Stimulated activated CD8-positive, alpha-beta memory T cell treated with anti-CD3 and anti-CD28 coated beads, Interleukin-7, amount 100 ng/mL, for 1 hour (primary cell): ENCODE data around the gene SAPCD2.
"Not testable (repeated sequence)": the region's sequence is repeated elsewhere in the genome, so short reads cannot be mapped to it uniquely, and the experiment has no call there.

Experiments used
- DNase-seq, 2 donors: peaks; one replicate each; pipeline ENCODE4 v3.0.0-alpha.2; 2020; ENCODE audit warnings: low read depth in 2 of 2

The SAPCD2 gene

GRCh38 chr9:137048655-137049543 lies 21.5 kb downstream of the SAPCD2 start:
- DNase-seq, result no peak

- peak; percentile 50 to 64 for DNase-seq
Observed at GRCh38 chr9:137046088-137046787, 24.1 kb downstream of the SAPCD2 start, which contains the start of gene NPDC1. Gene NPDC1, minus strand, starts transcription at chr9:137046177. Its CDS starts 188 bp downstream, at chr9:137045989.

DNA sequence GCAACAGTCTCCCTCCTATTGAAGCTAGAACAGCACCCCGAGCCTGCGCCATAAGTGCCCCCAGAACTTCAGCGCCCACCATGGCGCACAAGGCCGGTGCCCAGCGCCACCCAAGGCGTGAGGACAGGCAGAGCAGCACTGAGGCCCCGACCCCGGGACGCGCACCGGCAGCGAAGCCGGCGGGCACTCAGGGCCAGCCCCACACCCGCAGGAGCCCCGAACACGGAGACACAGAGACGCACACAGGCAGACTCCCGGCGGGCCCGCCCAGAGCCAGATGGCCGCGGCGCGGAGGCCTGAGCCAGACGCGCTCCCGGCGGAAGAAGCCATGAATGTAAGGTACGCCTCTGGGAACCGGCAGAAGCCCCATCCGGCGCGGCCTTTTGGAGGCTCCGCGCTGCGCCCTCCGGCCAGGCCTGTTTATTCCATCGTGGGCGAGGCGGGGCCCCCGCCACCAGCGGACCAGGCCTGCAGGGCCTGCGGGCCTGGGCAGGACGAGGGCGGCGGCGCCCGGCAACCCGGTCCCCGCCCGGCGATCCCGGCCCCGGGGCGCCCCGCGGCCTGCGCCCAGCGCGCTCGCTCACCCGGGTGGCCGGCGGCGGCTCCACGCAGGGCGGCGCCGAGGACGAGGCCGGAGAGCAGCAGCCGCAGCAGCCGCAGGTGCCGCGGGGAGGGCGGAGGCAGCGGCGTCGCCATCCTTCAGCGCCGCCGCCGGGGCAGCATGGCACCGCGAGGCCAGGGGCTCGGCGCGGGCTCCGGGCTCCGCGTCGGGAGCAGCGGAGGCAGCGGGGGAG lies 24.9 kb downstream of the SAPCD2 start:
- no peak for DNase-seq

DNA sequence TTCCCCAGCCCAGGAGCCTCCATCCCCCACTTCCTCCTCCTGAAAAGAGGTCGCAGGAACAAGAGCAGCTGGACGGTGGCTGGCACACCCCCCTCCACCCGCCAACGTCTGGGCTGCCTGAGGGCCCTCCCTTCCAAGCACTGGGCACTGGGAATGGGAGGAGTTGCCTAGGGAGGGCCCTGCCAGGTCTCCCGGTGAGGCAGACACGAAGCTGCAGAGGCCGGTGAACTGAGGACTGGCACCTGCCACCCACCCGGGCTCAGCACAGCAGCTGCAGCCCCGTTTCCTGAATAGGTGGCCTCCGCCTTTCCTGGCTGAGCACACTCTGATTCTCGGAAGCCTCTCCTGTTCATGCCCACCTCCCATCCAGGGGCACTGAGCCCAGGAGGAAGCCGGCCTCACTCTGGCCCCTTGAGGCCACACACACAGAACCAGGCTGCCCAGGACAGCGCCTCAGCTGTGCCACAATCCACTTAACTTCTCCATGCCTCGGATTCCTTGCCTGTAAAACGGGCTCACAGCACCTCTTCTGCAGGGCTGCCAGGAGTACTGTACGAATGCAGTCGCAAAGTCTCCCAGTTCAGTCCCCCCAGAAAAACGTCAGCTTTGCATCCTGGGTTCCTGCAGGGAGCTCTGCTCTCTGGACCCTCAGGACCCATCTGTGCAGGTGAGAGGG lies 25.7 kb downstream of the SAPCD2 start:
- DNase-seq, result no peak

GRCh38 chr9:137044037-137044436 lies 26.3 kb downstream of the SAPCD2 start:
- DNase-seq, result no peak

DNA sequence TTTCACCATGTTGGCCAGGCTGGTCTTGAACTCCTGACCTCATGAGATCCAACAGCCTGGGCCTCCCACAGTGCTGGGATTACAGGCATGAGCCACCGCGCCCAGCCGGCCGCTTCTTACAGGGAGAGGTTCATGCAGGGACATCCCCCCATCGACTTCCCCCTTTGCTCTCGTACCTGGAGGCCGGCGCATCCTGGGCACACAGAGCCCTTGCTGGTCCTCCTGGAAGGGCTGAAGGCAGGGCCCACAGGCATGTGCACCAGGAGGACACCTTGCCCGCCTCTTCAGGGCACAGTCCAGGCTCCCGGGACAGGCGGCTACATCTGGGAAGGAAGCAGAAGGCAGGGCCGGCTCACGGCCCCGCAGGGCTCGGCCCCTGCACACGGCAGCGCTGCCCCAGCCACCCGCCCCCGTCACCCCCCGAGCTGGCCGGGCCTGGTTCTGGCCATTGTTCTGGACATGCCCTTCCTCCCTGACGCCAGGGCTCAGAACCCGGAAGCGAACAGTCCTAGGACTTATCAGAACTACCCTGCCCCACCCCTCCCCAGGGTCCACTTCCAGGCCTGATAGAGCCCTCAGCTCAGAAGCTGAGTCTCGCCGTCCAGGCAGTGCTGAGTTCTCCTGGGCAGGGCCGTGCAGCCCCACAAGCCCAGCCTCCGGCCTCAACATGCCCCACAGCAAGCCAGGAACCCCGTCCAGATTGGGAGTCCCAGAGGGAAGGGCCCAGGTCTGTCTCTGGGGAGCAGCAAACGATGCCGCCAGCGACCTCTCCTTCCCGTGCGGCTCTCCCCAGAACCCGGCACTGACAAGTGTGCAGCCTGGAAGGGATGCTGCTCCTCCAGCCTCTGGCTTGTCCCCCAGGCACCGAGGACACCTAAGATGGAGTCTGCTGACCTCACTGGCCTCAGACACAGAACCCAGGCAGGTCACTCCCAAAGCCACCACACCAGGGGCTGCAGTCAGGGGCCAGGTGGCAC lies 27.3 kb downstream of the SAPCD2 start:
- no peak for DNase-seq

GRCh38 chr9:137041124-137041523 lies 29.2 kb downstream of the SAPCD2 start:
- no peak for DNase-seq

DNA sequence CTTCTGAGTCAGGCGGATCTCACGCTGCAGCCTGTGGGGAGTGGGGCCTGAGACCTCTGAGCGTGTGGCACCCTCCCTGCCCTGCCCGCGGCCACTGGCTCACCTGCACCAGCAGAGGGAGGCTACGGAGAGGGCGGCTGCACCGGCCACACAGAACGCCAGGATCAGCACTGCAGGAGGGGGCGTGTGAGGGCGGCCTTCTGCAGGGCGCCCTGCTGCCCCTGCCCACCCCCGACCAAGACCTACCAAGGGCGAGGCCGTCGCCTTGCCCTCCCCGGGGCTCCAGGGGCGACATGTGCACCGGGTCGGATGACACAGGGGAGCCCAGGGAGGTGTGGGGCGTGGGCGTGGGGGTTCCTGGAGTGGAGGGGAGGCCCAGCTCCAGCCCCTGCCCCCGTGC lies 29.8 kb downstream of the SAPCD2 start:
- no peak for DNase-seq

DNA sequence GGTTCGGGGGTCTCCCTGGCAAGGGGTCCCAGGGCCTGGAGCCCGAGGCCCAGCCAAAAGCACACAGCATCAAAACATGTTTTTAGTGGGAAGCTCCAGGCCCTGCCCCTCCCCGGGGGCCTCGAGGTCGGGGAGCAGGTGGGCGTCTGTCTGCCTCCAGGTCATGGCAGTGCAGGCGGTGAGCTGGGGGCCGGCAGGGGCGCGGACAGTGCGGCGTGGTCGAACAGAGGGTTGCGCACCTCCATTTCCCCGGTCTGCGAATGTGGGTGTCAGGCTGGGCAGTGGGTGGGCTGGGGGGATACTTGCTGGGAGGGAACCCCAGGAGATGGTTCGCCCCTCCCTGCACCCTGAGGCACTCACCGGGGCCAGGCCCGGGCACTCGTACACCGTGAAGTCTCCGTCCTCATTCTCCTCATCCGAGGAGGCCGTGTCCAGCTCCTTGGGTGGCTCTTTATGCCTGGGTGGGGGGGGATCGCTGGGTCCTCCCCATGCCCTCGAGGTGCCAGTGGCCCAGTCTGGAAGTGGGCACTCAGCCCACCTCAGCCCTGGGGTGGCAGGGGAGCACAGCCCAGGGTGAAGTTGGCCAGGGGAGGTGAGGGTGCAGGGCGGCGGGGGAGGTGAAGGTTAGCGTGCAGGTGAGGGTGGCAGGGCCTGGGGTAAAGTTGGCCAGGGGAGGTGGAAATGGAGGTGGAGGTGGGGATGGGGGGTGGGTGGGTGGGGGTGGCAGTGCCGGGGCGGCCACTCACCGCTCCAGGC lies 30.6 kb downstream of the SAPCD2 start:
- no peak for DNase-seq

DNA sequence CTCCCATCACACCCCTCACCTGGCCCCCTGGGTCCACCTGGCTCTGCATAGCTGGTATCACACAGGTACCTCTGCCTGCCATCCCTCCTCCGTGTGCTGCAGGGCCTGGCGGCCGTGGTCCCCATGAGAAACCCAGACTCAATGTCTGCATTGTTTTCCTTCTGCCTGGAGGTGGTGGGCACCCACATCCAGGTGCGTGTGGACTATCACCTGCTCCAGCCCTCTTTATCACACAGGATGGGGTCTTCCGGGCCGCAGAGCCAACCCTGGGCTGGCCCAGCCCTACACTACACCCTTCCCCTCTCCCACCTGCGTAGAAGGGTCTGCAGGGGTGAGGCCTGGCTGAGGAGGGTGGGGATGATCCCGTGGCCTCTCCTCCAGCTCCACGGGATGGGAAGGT lies 31.4 kb downstream of the SAPCD2 start:
- no peak for DNase-seq

DNA sequence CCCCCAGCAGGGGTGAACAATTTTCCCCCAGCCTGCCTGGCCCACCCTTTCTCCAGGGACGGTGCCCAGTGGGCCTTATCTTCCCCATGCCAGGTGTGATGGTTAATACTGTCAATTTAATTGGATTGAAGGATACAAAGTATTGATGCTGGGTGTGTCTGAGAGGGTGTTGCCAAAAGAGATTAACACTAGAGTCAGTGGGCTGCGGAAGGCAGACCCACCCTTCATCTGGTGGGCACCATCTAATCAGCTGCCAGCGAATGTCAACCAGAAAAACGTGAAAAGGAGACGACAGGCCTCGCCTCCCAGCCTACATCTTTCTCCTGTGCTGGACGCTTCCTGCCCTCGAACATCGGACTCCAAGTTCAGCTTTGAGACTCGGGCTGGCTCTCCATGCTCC lies 32.9 kb downstream of the SAPCD2 start:
- no peak for DNase-seq

DNA sequence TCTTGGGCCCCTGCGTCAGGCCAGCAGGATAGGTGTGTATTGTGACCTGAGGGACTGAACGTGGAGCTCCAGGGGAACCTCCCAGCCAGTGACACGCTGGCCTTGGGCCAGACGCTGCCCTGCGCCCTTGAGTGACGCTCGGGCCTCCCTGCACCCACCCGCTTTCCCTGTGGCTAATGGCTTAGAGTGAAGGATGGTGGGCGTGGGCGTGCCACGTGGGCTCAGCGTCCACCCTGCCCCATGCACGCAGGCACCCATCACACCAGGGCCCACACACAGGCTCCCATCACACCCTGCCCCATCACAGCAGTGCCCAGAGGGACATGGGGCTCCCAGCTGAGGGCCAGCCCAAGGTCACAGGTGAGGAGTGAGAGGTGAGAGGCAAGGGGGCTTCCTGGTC lies 33.3 kb downstream of the SAPCD2 start:
- DNase-seq, result no peak

DNA sequence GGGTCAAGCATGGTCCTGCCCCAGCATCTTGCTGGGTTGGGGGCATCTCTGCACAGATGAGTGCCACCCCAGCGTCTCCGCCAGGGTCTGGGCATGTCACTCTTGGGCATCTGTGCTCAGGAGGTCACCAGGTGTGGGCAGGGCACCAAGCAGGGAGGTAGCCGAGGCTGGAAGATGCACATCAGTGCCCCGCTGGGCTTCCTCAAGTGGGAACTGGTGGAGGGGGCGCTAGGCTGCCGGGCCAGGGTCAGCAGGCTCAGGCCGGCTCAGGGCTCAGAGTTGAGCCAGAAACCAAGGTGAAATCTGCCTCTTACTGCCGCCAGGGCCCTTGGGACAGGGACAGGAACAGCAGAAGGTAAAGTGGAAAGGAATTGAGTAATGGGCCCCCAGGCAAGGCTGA lies 34.4 kb downstream of the SAPCD2 start:
- DNase-seq, result no peak

DNA sequence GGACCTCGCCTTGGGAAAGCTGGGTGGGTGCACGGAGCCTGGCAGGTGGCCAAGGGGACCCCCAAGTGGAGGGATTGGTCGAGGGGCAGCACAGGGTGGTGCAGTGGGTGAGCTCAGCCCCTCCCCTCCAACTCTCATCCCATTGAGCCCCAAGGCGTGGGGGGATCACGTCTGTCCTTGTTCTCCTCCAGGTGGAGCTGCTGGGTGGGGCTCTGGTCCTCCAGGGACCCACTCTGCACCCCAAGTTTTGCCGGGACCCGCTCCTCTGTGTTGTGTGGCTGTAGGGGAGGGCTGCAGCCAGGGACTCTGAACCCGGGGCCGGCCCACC lies 34.9 kb downstream of the SAPCD2 start:
- DNase-seq, result no peak

GRCh38 chr9:137034709-137035506 lies 35.4 kb downstream of the SAPCD2 start:
- peak; percentile 67 to 75 for DNase-seq

GRCh38 chr9:137034039-137034708 lies 36.2 kb downstream of the SAPCD2 start:
- DNase-seq, result no peak

DNA sequence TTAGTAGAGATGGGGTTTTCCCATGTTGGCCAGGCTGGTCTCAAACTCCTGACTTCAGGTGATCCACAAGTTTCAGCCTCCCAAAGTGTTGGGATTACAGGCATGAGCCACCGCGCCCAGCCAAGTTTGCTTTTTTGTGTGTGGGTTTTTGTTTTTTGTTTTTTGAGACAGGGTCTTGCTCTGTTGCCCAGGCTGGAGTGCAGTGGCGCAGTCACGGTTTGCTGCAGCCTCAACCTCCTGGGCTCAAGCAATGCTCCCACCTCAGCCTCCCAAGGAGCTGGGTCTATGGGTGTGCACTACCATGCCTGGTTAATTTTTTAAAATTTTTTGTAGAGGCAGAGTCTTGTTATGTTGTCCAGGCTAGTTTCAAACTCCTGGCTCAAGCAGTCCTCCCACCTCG lies 36.9 kb downstream of the SAPCD2 start:
- not testable (repeated sequence) for DNase-seq

- no peak for DNase-seq
Observed at GRCh38 chr9:137032858-137033257, 37.5 kb downstream of the SAPCD2 start.
